CD14-positive monocyte (primary cell): ENCODE results near the gene ANK2. TPM values are rescaled to one million over a fixed set of nuclear protein-coding genes. Genes with fewer than 3 reads are reported as not detected.

Experiments
- DNase-seq, 3 donors: peaks; one replicate each; pipeline ENCODE4 v3.0.0-alpha.2; 2011 to 2022
- H2AFZ ChIP-seq: 2 replicates; pipeline ENCODE4 v1.6.0; 2012; ENCODE audit warnings: mild to moderate bottlenecking, low read depth, low read length, inconsistent platforms; ENCODE audit not compliant: insufficient read depth, poor library complexity, severe bottlenecking
- H3K27ac ChIP-seq, 2 donors: 1 replicate in 1 of 2; 2 replicates in 1 of 2; pipeline ENCODE4 v1.5.1; 2012 to 2013; ENCODE audit warnings: low read length in 2 of 2, control low read depth in 1 of 2, inconsistent platforms in 1 of 2, low read depth in 1 of 2, mild to moderate bottlenecking in 1 of 2
- H3K27me3 ChIP-seq, 2 donors: one replicate each; pipeline versions ENCODE4 v1.6.0 to v1.6.1; 2011 to 2013; ENCODE audit warnings: low read length in 2 of 2; ENCODE audit not compliant: control insufficient read depth in 2 of 2, insufficient read depth in 2 of 2
- H3K36me3 ChIP-seq, 2 donors: replicated peaks in 1 of 2; 1 replicate in 1 of 2; 2 replicates in 1 of 2; pipeline versions ENCODE4 v1.5.1 to v1.6.1; 2012 to 2013; ENCODE audit warnings: low read length in 2 of 2, control low read depth in 1 of 2, inconsistent platforms in 1 of 2, mild to moderate bottlenecking in 1 of 2; ENCODE audit not compliant: insufficient read depth in 2 of 2, control insufficient read depth in 1 of 2
- H3K4me1 ChIP-seq, 2 donors: 1 replicate in 1 of 2; 2 replicates in 1 of 2; pipeline versions ENCODE4 v1.5.1 to v1.6.1; 2012 to 2013; ENCODE audit warnings: low read length in 2 of 2, control low read depth in 1 of 2, inconsistent platforms in 1 of 2, mild to moderate bottlenecking in 1 of 2, moderate library complexity in 1 of 2; ENCODE audit not compliant: insufficient read depth in 2 of 2, control insufficient read depth in 1 of 2
- H3K4me2 ChIP-seq: replicated peaks from 2 replicates; pipeline ENCODE3; 2012; ENCODE audit warnings: low read length, moderate library complexity, mild to moderate bottlenecking; ENCODE audit not compliant: poor library complexity, severe bottlenecking; ENCODE audit errors: extremely low read depth
- H3K4me3 ChIP-seq, 3 experiments: fragments of 200-600 bp in 1 of 3; sonication (generic) in 1 of 3; replicated peaks in 1 of 3; 1 replicate in 2 of 3; 2 replicates in 1 of 3; pipeline ENCODE4 v1.5.1; 2011 to 2013; ENCODE audit warnings: low read length in 3 of 3, mild to moderate bottlenecking in 3 of 3, control low read depth in 2 of 3, low read depth in 2 of 3, inconsistent platforms in 1 of 3, moderate library complexity in 1 of 3
- H3K79me2 ChIP-seq: 2 replicates; pipeline ENCODE4 v1.6.0; 2012; ENCODE audit warnings: mild to moderate bottlenecking, control low read depth, inconsistent platforms, low read length, moderate library complexity; ENCODE audit not compliant: insufficient read depth
- H3K9ac ChIP-seq: 2 replicates; pipeline ENCODE4 v1.6.0; 2017; ENCODE audit warnings: low read length, mild to moderate bottlenecking; ENCODE audit not compliant: insufficient read depth, poor library complexity, severe bottlenecking
- H3K9me3 ChIP-seq, 2 donors: replicated peaks in 1 of 2; 1 replicate in 1 of 2; 2 replicates in 1 of 2; pipeline versions ENCODE4 v1.5.1 to v1.6.1; 2012 to 2013; ENCODE audit warnings: low read length in 2 of 2, control low read depth in 1 of 2; ENCODE audit not compliant: control insufficient read depth in 1 of 2, insufficient read depth in 1 of 2
- H4K20me1 ChIP-seq: 2 replicates; pipeline ENCODE4 v1.6.0; 2012; ENCODE audit warnings: mild to moderate bottlenecking, low read length, control low read depth, moderate library complexity; ENCODE audit not compliant: insufficient read depth
- H3K27ac Mint-ChIP-seq, 7 donors: one replicate each; pipeline ENCODE4 v1.8.0; 2020; ENCODE audit warnings: mild to moderate bottlenecking in 7 of 7, mixed read lengths in 7 of 7, moderate library complexity in 6 of 7, inconsistent platforms in 2 of 7
- H3K27me3 Mint-ChIP-seq, 3 donors: one replicate each; pipeline ENCODE4 v1.8.0; 2021 to 2022; ENCODE audit warnings: low read depth in 3 of 3, mild to moderate bottlenecking in 3 of 3, mixed read lengths in 3 of 3, moderate library complexity in 3 of 3, inconsistent platforms in 1 of 3
- H3K36me3 Mint-ChIP-seq, 2 donors: one replicate each; pipeline ENCODE4 v1.8.0; 2020; ENCODE audit warnings: mixed read lengths in 2 of 2, inconsistent platforms in 1 of 2, mild to moderate bottlenecking in 1 of 2
- H3K4me1 Mint-ChIP-seq: one replicate; pipeline ENCODE4 v1.8.0; 2020; ENCODE audit warnings: mild to moderate bottlenecking, mixed read lengths
- H3K4me3 Mint-ChIP-seq, 2 donors: one replicate each; pipeline ENCODE4 v1.8.0; 2020; ENCODE audit warnings: mild to moderate bottlenecking in 2 of 2, mixed read lengths in 2 of 2, moderate library complexity in 1 of 2
- H3K9me3 Mint-ChIP-seq, 7 donors: one replicate each; pipeline ENCODE4 v1.8.0; 2020 to 2022; ENCODE audit warnings: mixed read lengths in 7 of 7, mild to moderate bottlenecking in 6 of 7, moderate library complexity in 6 of 7, inconsistent platforms in 2 of 7
- CTCF ChIP-seq: fragments of 200-600 bp; IDR thresholded peaks from one replicate; pipeline ENCODE4 v1.8.0; 2022; ENCODE audit warnings: antibody characterized with exemption, mild to moderate bottlenecking
- WGBS: methylation state at CpG from one replicate; pipeline ENCODE4 v1.1.5; 2013; ENCODE audit warnings: missing lambda C conversion rate; ENCODE audit not compliant: insufficient coverage; 5-methylcytosine and 5-hydroxymethylcytosine counted together
- intact Hi-C, 2 donors: fragments of 100-400 bp; cut with micrococcal nuclease; formaldehyde crosslinking; loops; one replicate each; pipeline versions ENCODE4 v1.15.0 to v1.15.1; 2023
- polyA plus RNA-seq, 3 donors: library from polyadenylated mRNA; depleted of rRNA in 1 of 3; unstranded in 2 of 3; stranded (reverse) in 1 of 3; fragments of 300-500 nt in 2 of 3; fragments of >200 nt in 1 of 3; fragmentation: Illumina TruSeq in 2 of 3; gene quantifications; 1 replicate in 2 of 3; 2 replicates in 1 of 3; pipeline ENCODE4 v1.2.3, GENCODE V29; 2012 to 2021

Gene ANK2
- polyA plus RNA-seq, 3 donors = not detected

GRCh38 chr4:113347245-113347644, 297.8 kb downstream of the ANK2 start:
- H4K20me1 ChIP-seq = no peaks in the 10 kb centered on the region
- Mint-ChIP-seq H3K27me3 (peaks cover 0 to 12% (median 2%) of the 10 kb centered on the region in 3 donors), H3K4me1 (no peaks in the 10 kb centered on the region), H3K27ac (no peak overlapping the region), H3K9me3 (peaks cover 0 to 1% (median 0%) of the 10 kb centered on the region in 7 donors), H3K36me3 (no peaks in the 10 kb centered on the region), H3K4me3 (no peak overlapping the region)
- no peaks in the 10 kb centered on the region for H3K27me3 ChIP-seq
- TF ChIP-seq CTCF = no peak
- intact Hi-C loops = no loop called here
- H3K4me1 ChIP-seq = no peaks in the 10 kb centered on the region
- no peak overlapping the region for H3K4me3 ChIP-seq
- no peak overlapping the region for H3K9ac ChIP-seq
- no peak overlapping the region for H2AFZ ChIP-seq
- H3K4me2 ChIP-seq = no peak overlapping the region
- H3K9me3 ChIP-seq = no peaks in the 10 kb centered on the region
- no peaks in the 10 kb centered on the region for H3K79me2 ChIP-seq
- WGBS = no CpG with 5 or more reads among the region's 2 CpGs
- no peak for DNase-seq
- no peaks in the 10 kb centered on the region for H3K36me3 ChIP-seq
- H3K27ac ChIP-seq = no peak overlapping the region

GRCh38 chr4:113349430-113349829, 300.0 kb downstream of the ANK2 start:
- no peak overlapping the region for H3K4me2 ChIP-seq
- 29% methylated on average over 1 of the region's 4 CpGs for WGBS
- TF ChIP-seq CTCF = no peak
- H3K9me3 Mint-ChIP-seq = no peaks in the 10 kb centered on the region
- no peaks in the 10 kb centered on the region for H3K4me1 Mint-ChIP-seq
- no peaks in the 10 kb centered on the region for H3K36me3 ChIP-seq
- no peaks in the 10 kb centered on the region for H4K20me1 ChIP-seq
- H3K4me3 Mint-ChIP-seq = no peak overlapping the region
- intact Hi-C loops = no loop called here
- H3K27ac Mint-ChIP-seq = no peak overlapping the region
- H2AFZ ChIP-seq = no peak overlapping the region
- no peaks in the 10 kb centered on the region for H3K36me3 Mint-ChIP-seq
- DNase-seq = no peak
- peaks cover 0 to 2% of the 10 kb centered on the region in 2 donors for H3K27me3 ChIP-seq
- H3K4me3 ChIP-seq = no peak overlapping the region
- no peaks in the 10 kb centered on the region for H3K9me3 ChIP-seq
- no peaks in the 10 kb centered on the region for H3K79me2 ChIP-seq
- no peaks in the 10 kb centered on the region for H3K4me1 ChIP-seq
- peaks cover 2 to 12% (median 2%) of the 10 kb centered on the region in 3 donors for H3K27me3 Mint-ChIP-seq
- no peak overlapping the region for H3K9ac ChIP-seq
- no peak overlapping the region for H3K27ac ChIP-seq
